ENCODE data around the gene ARHGEF10L.

Gene ARHGEF10L

GRCh38 chr1:17661546-17662157 lies 122.2 kb downstream of the ARHGEF10L start:
- DNase-seq (ENCODE audit: low spot score) = peak; percentile 82

DNA sequence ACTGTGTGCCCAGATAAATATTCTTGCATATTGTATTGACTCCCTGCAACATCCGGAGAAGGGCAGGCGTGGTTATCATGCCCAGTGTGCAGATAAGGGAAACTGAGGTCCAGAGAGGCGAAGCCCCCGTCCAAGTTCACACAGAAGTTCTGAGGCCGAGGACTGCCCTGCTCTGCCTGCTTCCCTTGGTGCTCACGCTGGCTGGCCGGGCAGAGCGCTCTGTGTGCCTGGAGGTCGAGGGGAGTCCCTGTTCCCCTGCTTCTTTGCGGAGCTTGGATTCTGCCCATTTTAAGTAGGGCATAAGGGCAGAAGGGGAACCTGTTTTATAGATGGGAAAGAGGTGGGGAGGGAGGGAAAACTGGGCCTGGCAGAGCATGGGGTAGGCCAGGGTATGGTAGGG lies 122.8 kb downstream of the ARHGEF10L start:
- no peak for DNase-seq (ENCODE audit: low spot score)

DNA sequence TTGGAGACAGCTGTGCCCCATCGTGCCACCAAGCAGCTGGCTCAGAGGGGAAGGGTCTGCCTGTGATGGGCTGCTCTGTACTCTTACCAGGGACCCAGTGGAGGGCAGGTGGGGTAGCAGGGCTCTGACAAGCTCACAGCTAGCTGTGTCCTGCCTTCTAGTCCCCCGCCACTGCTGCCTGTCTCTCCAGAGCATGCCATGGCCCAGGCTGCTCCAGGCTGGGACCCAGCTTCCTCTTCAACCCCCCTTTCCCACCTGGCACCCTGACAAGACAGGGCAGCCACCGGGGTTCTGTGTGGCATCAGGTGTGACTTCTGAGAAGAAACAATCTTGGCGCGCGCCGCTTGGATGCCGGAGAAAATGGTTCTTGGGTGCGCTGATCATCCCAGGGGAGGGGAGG lies 123.3 kb downstream of the ARHGEF10L start:
- DNase-seq (ENCODE audit: low spot score) = no peak

GRCh38 chr1:17663646-17664045 lies 124.1 kb downstream of the ARHGEF10L start:
- DNase-seq (ENCODE audit: low spot score) = peak; percentile 37

DNA sequence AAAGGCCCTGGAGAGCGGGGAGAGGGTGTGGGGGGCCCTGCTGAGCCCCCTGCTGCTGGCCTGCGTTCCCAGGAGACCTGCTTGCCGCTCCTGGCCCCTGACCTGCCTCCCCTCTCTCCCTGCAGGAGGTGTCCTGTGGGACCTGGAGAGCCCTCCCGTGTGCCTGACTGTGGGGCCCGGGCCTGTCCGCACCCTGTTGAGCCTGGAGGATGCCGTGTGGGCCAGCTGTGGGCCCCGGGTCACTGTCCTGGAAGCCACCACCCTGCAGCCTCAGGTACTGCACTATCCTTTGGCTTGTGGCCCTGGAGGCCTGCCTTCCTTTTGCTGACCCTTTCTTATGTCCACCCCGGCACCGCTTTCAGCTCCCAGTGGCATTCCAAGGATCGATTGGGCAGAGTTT lies 124.8 kb downstream of the ARHGEF10L start:
- no peak for DNase-seq (ENCODE audit: low spot score)

DNA sequence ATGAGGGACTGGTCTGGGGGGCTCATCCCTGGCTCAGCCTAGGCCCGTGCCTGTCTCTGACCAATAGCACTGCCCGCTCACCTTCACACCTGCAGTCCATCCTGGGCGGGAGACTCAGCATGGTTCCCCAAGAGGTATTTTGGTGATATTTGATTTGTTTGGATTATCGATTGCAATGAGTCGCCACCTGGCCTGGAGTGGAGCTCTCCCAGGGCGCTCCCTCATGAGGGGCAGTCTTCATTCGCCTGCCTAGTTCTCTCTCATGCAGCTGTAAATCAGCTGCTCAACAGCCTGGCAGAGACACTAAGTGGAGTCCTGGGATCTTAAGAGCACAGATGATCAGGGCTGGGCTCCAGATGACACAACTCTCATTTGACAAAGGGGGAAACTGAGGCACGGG lies 125.6 kb downstream of the ARHGEF10L start:
- no peak for DNase-seq (ENCODE audit: low spot score)

DNA sequence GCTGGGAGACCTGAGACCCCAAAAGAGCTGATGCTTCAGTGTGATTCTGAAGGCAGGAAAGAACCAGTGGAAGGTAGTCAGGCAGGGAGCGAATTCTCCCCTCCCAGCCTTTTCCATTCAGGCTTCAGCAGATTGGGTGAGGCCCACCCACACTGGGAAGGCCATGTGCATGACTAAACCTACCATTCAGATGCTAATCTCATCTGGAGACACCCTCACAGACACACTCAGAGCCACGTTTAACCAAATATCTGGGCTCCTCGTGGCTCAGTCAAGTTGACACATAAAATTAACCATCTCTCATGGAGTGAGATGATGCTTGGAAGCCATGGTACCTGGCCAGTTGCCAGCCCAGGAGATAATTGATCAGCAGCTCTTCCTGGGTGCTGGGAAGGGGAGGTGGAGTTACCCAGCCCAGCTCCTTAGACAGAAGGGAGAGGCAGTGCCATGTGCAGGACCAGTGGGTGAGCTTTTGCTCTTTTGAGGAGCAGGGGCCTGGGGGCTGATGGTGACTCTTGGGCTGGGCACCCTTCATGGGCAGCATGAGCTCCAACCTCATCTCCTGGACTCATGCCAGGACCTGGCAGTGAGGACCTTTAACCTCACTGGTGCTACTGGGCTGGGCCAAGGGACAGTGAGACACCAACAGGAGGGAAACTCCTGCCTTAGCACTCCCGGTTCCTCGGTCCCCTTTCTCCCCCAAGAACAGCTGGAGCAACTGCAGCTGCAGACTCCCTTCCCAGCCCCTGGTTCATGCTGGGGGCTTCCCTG lies 126.6 kb downstream of the ARHGEF10L start:
- no peak for DNase-seq (ENCODE audit: low spot score)

DNA sequence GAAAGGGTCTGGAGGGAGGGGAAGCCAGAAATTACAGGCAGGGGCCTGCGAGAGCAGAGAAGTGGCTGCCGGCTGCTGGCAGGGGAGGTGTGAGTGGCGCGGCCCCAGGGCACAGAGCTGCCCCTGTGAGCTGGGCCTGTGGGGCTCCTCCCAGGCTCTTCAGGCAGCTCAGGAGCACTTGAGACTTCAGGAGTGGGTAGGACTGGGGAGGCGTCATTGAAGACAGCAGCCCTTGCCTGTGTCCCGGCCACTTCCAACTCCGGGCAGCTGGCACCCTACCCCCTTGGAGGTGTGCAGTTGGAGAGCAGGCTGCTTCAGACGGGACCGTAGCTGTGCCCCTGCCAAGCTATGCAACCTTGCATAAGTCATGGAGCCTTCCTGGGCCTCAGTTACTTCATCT lies 128.1 kb downstream of the ARHGEF10L start:
- no peak for DNase-seq (ENCODE audit: low spot score)

DNA sequence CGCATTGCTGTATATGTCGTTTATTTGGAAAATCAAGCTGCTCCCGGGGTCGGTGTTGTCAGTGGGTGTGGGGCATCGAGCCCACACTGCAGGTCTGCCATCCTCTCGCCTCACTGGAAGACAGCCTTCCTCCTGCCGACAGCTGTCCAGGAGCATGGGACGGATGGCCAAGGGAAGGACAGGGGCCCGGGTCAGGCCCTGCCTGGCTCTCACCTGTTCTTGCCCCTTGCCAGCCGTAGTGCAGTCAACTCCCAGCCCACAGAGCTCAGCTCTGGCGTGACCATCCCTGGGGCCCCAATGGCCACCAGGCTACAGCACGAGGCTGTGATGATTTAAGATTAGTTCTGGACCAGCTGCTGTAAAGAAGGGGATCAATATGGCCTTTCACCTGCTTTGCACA lies 128.7 kb downstream of the ARHGEF10L start:
- no peak for DNase-seq (ENCODE audit: low spot score)

DNA sequence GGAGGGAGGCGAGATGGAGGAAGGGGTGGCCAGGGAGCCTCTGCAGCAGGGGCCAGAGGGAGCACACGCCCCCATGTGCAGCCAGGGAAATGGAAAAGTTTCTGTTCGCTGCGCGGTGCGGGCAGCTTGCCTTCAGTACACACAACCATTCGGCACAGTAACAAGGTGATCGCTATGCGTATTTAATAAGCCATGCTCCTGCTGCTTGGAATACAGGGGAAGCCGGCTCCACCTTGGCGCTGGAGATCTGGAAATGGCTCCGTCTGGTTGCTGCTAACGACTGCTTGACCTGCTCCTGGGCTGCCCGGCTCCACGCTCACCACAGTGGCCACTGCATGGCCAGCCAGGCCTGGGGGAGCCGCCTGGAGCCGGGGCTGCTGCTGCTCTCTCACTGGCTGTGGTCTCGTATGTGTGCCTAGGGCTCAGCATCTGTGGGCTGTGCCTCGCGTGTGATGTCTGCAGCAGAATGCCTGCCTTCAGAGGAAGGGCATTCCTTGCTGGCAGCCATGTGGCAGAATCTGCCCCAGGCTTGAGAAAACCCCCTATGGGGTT lies 129.2 kb downstream of the ARHGEF10L start:
- no peak for DNase-seq (ENCODE audit: low spot score)

DNA sequence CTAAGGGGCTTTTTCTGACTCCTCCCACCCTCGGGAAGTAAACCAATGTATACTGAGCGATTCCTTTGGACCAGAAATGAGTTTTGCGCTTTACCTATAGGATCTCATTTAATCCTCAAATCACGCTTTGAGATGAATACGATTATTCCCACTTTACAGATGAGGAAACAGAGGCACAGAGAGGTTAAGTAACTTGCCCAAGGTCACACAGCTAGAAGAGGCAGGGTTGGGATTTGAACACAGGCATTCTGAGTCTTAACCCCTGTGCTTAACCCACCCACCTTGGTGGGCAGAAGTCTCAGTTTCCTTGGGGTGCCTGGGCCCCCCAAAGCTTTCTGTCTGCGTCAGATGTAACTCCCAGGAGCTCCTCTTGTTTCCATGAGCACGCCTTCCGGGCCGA lies 129.8 kb downstream of the ARHGEF10L start:
- DNase-seq (ENCODE audit: low spot score) = no peak

- DNase-seq (ENCODE audit: low spot score) = no peak
These were observed 130.5 kb downstream of the ARHGEF10L start for GRCh38 chr1:17669866-17670451.

- DNase-seq (ENCODE audit: low spot score) = no peak
These were observed 131.3 kb downstream of the ARHGEF10L start for GRCh38 chr1:17670587-17671313.

GRCh38 chr1:17671314-17671705 lies 131.8 kb downstream of the ARHGEF10L start:
- DNase-seq (ENCODE audit: low spot score) = no peak

- DNase-seq (ENCODE audit: low spot score) = no peak
These were observed 132.2 kb downstream of the ARHGEF10L start for GRCh38 chr1:17671741-17672140.

DNA sequence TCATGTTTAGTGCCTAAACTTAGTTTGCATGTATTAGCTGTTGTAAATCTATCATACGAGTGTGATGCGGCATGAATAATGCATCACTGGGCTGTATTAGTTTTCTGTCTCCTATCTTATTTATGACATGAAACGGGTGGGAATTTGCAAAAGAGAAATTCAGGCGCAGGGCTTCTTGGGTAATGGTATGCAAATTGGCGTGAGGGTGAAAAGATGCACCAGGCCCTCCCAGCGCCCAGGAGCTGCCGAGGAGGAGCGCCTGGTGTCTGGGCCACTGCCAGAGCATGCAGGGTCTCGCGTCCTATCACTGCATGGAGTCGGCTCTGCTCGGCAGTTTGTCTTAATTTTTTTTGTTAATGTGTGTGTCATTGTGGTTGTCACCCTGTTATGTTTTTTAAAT lies 132.7 kb downstream of the ARHGEF10L start:
- DNase-seq (ENCODE audit: low spot score) = no peak

DNA sequence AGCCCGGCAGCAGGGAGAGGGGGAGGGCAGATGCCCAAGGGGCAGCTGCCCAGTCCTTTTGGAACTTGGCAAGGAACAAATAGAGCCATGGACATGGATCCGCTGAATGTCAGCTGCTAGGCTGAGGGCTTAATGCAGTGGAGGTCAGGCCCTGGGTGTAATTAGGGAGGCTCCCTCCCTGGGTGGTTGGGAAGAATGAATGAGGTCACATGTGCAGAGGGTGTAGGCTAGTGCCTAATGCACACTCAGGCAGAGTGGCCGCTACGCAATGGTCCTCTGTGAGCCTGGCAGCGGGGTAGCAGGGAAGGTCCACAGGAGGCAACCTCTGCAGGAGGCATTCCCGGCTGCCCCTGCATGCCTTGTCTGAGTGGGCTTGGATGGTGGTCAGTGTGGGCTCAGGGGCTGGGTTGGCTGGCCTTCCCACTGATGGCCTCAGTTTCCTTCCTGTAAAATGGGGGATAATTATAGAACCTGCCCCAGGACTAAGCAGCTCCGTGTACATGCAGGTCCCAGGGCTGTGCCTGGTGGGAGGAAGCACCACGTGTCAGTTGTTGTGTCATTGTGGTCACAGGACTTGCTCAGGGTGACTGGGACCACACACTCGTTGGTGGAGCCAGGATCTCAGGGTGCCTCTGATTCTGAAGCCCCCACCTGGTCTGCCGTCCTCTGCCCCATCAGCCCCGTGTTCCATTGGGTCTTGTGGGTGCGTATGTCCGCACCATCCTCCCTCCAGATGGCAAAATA lies 134.0 kb downstream of the ARHGEF10L start:
- DNase-seq (ENCODE audit: low spot score) = no peak

DNA sequence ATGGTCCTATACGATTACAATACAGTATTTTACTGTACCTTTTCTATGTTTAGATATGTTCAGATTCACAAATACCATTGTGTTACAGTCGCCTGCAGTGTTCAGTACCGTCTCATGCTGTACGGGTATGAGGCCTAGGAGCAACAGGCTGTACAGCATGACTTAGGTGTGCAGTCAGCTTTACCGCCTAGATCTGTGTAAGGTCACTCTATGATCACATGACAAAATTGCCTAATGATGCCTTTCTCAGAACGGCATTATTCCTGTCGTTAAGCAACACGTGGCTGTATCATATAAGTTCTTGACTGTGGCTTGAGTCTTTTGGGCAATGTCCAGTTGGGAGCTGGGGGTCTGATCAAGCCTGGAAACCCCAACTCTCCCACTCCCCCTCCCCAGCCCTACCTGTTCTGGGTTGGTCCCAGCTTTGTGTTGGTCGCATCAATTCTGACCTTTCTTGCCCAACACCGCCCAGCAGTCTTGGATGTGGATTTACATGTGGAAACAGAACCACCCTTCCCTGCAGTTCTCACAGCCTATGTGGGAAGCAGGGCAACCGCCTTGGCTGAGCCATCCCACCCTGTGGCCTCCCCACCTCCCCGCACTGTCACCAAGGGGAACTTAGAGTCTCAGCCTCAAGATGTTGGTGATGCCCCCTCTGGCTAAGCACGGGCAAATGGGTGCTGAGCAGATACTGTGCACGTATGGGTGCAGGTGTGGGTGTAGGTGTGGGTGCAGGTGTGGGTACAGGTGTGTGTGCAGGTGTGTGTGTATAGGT lies 135.4 kb downstream of the ARHGEF10L start:
- DNase-seq (ENCODE audit: low spot score) = peak; percentile 25

DNA sequence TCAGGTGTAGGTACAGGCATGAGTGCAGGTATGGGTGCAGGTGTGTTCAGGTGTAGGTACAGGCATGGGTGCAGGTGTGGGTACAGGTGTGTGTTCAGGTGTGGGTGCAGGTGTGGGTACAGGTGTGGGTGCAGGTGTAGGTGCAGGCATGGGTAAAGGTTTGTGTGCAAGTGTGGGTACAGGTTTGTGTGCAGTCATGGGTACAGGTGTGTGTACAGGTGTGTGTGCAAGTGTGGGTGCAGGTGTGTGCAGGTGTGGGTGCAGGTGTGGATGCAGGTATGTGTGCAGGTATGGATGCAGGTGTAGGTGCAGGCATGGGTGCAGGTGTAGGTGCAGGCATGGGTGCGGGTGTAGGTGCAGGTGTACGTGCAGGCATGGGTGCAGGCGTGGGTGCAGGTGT lies 136.2 kb downstream of the ARHGEF10L start:
- DNase-seq (ENCODE audit: low spot score) = no peak

- DNase-seq (ENCODE audit: low spot score) = no peak
These were observed 137.0 kb downstream of the ARHGEF10L start for GRCh38 chr1:17676387-17677060.
